HG03575 (cell line): ENCODE data around the gene CACNA2D3.

ENCODE experiments used
- ATAC-seq: cut with Tn5 transposase; IDR thresholded peaks from one replicate; pipeline ENCODE4 v1.9.1; 2021; ENCODE audit not compliant: unreplicated experiment, insufficient number of reproducible peaks, low FRiP score; ENCODE audit errors: extremely low read depth

Gene CACNA2D3

GRCh38 chr3:55042591-55042990 lies 920.2 kb downstream of the CACNA2D3 start:
- no peak for ATAC-seq

- no peak for ATAC-seq
Observed at GRCh38 chr3:55044486-55044885, 922.1 kb downstream of the CACNA2D3 start.

GRCh38 chr3:55059027-55059629 lies 936.8 kb downstream of the CACNA2D3 start:
- ATAC-seq: no peak

GRCh38 chr3:55060896-55061719 lies 938.8 kb downstream of the CACNA2D3 start:
- ATAC-seq: no peak

GRCh38 chr3:55061720-55062034 lies 939.3 kb downstream of the CACNA2D3 start:
- no peak for ATAC-seq

- ATAC-seq: no peak
Observed at GRCh38 chr3:55064164-55064563, 941.8 kb downstream of the CACNA2D3 start.

- ATAC-seq: no peak
Observed at GRCh38 chr3:55065331-55065730, 943.0 kb downstream of the CACNA2D3 start.

GRCh38 chr3:55066551-55067047 lies 944.2 kb downstream of the CACNA2D3 start:
- no peak for ATAC-seq

GRCh38 chr3:55069950-55070349 lies 947.6 kb downstream of the CACNA2D3 start:
- no peak for ATAC-seq

- no peak for ATAC-seq
Observed at GRCh38 chr3:55074796-55075195, 952.4 kb downstream of the CACNA2D3 start.

GRCh38 chr3:55075846-55076245 lies 953.5 kb downstream of the CACNA2D3 start:
- no peak for ATAC-seq

- ATAC-seq: no peak
Observed at GRCh38 chr3:55077726-55078125, 955.4 kb downstream of the CACNA2D3 start.

GRCh38 chr3:55078876-55079275 lies 956.5 kb downstream of the CACNA2D3 start:
- ATAC-seq: no peak

- ATAC-seq: no peak
Observed at GRCh38 chr3:55085231-55085630, 962.9 kb downstream of the CACNA2D3 start.

- ATAC-seq: no peak
Observed at GRCh38 chr3:55089211-55089610, 966.9 kb downstream of the CACNA2D3 start.

- ATAC-seq: no peak
Observed at GRCh38 chr3:55090291-55090690, 967.9 kb downstream of the CACNA2D3 start.

- no peak for ATAC-seq
Observed at GRCh38 chr3:55090746-55091145, 968.4 kb downstream of the CACNA2D3 start.

GRCh38 chr3:55091381-55092225 lies 969.3 kb downstream of the CACNA2D3 start:
- ATAC-seq: no peak

- no peak for ATAC-seq
Observed at GRCh38 chr3:55094676-55095075, 972.3 kb downstream of the CACNA2D3 start.

GRCh38 chr3:55097441-55097840 lies 975.1 kb downstream of the CACNA2D3 start:
- no peak for ATAC-seq
